ENCODE measurements around the gene LINC00632.
A peak's percentile ranks its signal among the peaks of the same experiment; 100 is the strongest.

Gene LINC00632

GRCh38 chrX:140762061-140762460 is 52.5 kb downstream of the LINC00632 start:
- peak; percentile 80 for TF ChIP-seq CTCF (IDR thresholded peaks at IDR 0.05; ENCODE audit: low read length, missing control alignments)
- H3K4me3 ChIP-seq (replicated peaks; ENCODE audit: low read depth, low read length) = no peak overlapping the region
- DNase-seq (ENCODE audit: low read depth) = peak; percentile 78

GRCh38 chrX:140764401-140764919 is 54.9 kb downstream of the LINC00632 start:
- TF ChIP-seq CTCF (IDR thresholded peaks at IDR 0.05; ENCODE audit: low read length, missing control alignments) = no peak
- H3K4me3 ChIP-seq (replicated peaks; ENCODE audit: low read depth, low read length) = peak overlapping the region; percentile 70
- DNase-seq (ENCODE audit: low read depth) = peak; percentile 60

GRCh38 chrX:140765043-140765784 is 55.7 kb downstream of the LINC00632 start:
- no peak for TF ChIP-seq CTCF (IDR thresholded peaks at IDR 0.05; ENCODE audit: low read length, missing control alignments)
- H3K4me3 ChIP-seq (replicated peaks; ENCODE audit: low read depth, low read length) = peak overlapping the region; percentile 70
- peak; percentile 52 for DNase-seq (ENCODE audit: low read depth)

GRCh38 chrX:140766024-140766611 is 56.6 kb downstream of the LINC00632 start:
- DNase-seq (ENCODE audit: low read depth) = peak; percentile 78
- TF ChIP-seq CTCF (IDR thresholded peaks at IDR 0.05; ENCODE audit: low read length, missing control alignments) = peak; percentile 61
- peak overlapping the region; percentile 70 for H3K4me3 ChIP-seq (replicated peaks; ENCODE audit: low read depth, low read length)

GRCh38 chrX:140767646-140768045 is 58.1 kb downstream of the LINC00632 start:
- H3K4me3 ChIP-seq (replicated peaks; ENCODE audit: low read depth, low read length) = no peak overlapping the region
- no peak for TF ChIP-seq CTCF (IDR thresholded peaks at IDR 0.05; ENCODE audit: low read length, missing control alignments)
- peak; percentile 15 for DNase-seq (ENCODE audit: low read depth)

GRCh38 chrX:140775211-140775610 is 65.7 kb downstream of the LINC00632 start:
- peak; percentile 11 for DNase-seq (ENCODE audit: low read depth)
- H3K4me3 ChIP-seq (replicated peaks; ENCODE audit: low read depth, low read length) = no peak overlapping the region
- TF ChIP-seq CTCF (IDR thresholded peaks at IDR 0.05; ENCODE audit: low read length, missing control alignments) = no peak

All from fibroblast of pulmonary artery (primary cell).